NOMO-1 treated with DMSO at 0.1 percent for 48 hours (cell line): Measurements from ENCODE around the gene KLHL3.

Source experiments
- DNase-seq: peaks from one replicate; lab custom pipeline; 2025; ENCODE audit not compliant: unreplicated experiment; lab: John Stamatoyannopoulos, UW

The KLHL3 gene

GRCh38 chr5:137712139-137712667 is 23.7 kb downstream of the KLHL3 start:
- DNase-seq, result no peak

- DNase-seq, result no peak
Measured at GRCh38 chr5:137710086-137710485, 25.8 kb downstream of the KLHL3 start.

GRCh38 chr5:137708796-137709559 is 26.9 kb downstream of the KLHL3 start:
- no peak for DNase-seq

GRCh38 chr5:137708062-137708461 is 27.8 kb downstream of the KLHL3 start:
- no peak for DNase-seq

- DNase-seq, result no peak
Measured at GRCh38 chr5:137706841-137707240, 29.0 kb downstream of the KLHL3 start.

GRCh38 chr5:137705106-137705505 is 30.8 kb downstream of the KLHL3 start:
- DNase-seq, result no peak

GRCh38 chr5:137703565-137703964 is 32.3 kb downstream of the KLHL3 start:
- no peak for DNase-seq

- DNase-seq, result no peak
Measured at GRCh38 chr5:137700282-137700680, 35.6 kb downstream of the KLHL3 start.

GRCh38 chr5:137699336-137700281 is 36.3 kb downstream of the KLHL3 start:
- DNase-seq, result no peak

- DNase-seq, result no peak
Measured at GRCh38 chr5:137696481-137696880, 39.4 kb downstream of the KLHL3 start.

- DNase-seq, result peak; percentile 54
Measured at GRCh38 chr5:137695651-137696428, 40.0 kb downstream of the KLHL3 start.

GRCh38 chr5:137693951-137694721 is 41.8 kb downstream of the KLHL3 start:
- DNase-seq, result no peak

GRCh38 chr5:137693307-137693950 is 42.5 kb downstream of the KLHL3 start:
- DNase-seq, result no peak

- no peak for DNase-seq
Measured at GRCh38 chr5:137689306-137689705, 46.6 kb downstream of the KLHL3 start.

- no peak for DNase-seq
Measured at GRCh38 chr5:137688210-137688840, 47.6 kb downstream of the KLHL3 start.

GRCh38 chr5:137684761-137685160 is 51.1 kb downstream of the KLHL3 start:
- DNase-seq, result no peak

- DNase-seq, result no peak
Measured at GRCh38 chr5:137681191-137681590, 54.7 kb downstream of the KLHL3 start.

- DNase-seq, result no peak
Measured at GRCh38 chr5:137679910-137680309, 56.0 kb downstream of the KLHL3 start.

- DNase-seq, result no peak
Measured at GRCh38 chr5:137679195-137679594, 56.7 kb downstream of the KLHL3 start.
